Endothelial cell of coronary artery (primary cell): ENCODE measurements around the gene PARVB. TPM values are rescaled to one million over a fixed set of nuclear protein-coding genes. Genes with fewer than 3 reads are reported as not detected.

Source experiments
- total RNA-seq: library from RNA; depleted of rRNA; stranded (reverse); fragments of >200 nt; gene quantifications from 2 replicates; pipeline ENCODE4 v1.2.3, GENCODE V29; 2014

The PARVB gene
- 88.2 and 109 TPM in 2 replicates for total RNA-seq

GRCh38 chr22:44024288-44024921 lies at the start of gene PARVB:
Gene PARVB (plus strand): TSS chr22:44024302. CDS start chr22:44024340, 38 bp downstream.

GRCh38 chr22:44180706-44181032 lies 156.6 kb downstream of the PARVB start, which contains the start of gene PARVG:
Gene PARVG (plus strand): TSS chr22:44180925. CDS start chr22:44183330, 2,405 bp downstream.

Other genes with a start within 250 kb of the PARVB start
- 0.19 and 0.45 TPM in 2 replicates for gene EFCAB6, start 212.0 kb upstream of the PARVB start, total RNA-seq
- gene SULT4A1, start 161.8 kb upstream of the PARVB start, total RNA-seq: 0.09 and 0.63 TPM in 2 replicates
- gene PNPLA5, start 132.3 kb upstream of the PARVB start, total RNA-seq: not detected in 2 replicates
- 0.27 and 0.85 TPM in 2 replicates for gene PNPLA3, start 100.5 kb upstream of the PARVB start, total RNA-seq
- 42.5 and 55.6 TPM in 2 replicates for gene SAMM50, start 68.9 kb upstream of the PARVB start, total RNA-seq
- under 0.01 and 0.28 TPM in 2 replicates for gene PARVG, start 156.6 kb downstream of the PARVB start, total RNA-seq